GM18907 (cell line): Measurements from ENCODE around the gene GLB1L.
"Not testable (repeated sequence)": the region's sequence is repeated elsewhere in the genome, so short reads cannot be mapped to it uniquely, and the experiment has no call there.

Experiments used
- ATAC-seq: cut with Tn5 transposase; IDR thresholded peaks from one replicate; pipeline ENCODE4 v1.9.1; 2021; ENCODE audit warnings: mild to moderate bottlenecking, moderate library complexity; ENCODE audit not compliant: unreplicated experiment

The GLB1L gene

GRCh38 chr2:219245148-219245898, at the start of gene GLB1L, which contains the start of gene STK16:
Gene GLB1L (minus strand): TSS chr2:219245444. CDS start chr2:219243573, 1,871 bp downstream.
Gene STK16 (plus strand): TSS chr2:219245479. CDS start chr2:219246000, 521 bp downstream.
- peak; percentile 68 for ATAC-seq

- ATAC-seq: peak; percentile 93
Measured at GRCh38 chr2:219294356-219295351, 49.4 kb upstream of the GLB1L start.

GRCh38 chr2:219293736-219294231, 48.5 kb upstream of the GLB1L start:
- ATAC-seq: no peak

- ATAC-seq: no peak
Measured at GRCh38 chr2:219292616-219293015, 47.4 kb upstream of the GLB1L start.

GRCh38 chr2:219291910-219292490, 46.8 kb upstream of the GLB1L start:
- no peak for ATAC-seq

- ATAC-seq: no peak
Measured at GRCh38 chr2:219291394-219291793, 46.1 kb upstream of the GLB1L start.

- no peak for ATAC-seq
Measured at GRCh38 chr2:219290381-219291171, 45.3 kb upstream of the GLB1L start.

GRCh38 chr2:219289537-219290361, 44.5 kb upstream of the GLB1L start:
- no peak for ATAC-seq

GRCh38 chr2:219289195-219289536, 43.9 kb upstream of the GLB1L start:
- ATAC-seq: no peak

- ATAC-seq: no peak
Measured at GRCh38 chr2:219287580-219288265, 42.5 kb upstream of the GLB1L start.

GRCh38 chr2:219287116-219287440, 41.8 kb upstream of the GLB1L start:
- ATAC-seq: not testable (repeated sequence)

GRCh38 chr2:219286436-219287115, 41.3 kb upstream of the GLB1L start:
- ATAC-seq: no peak

GRCh38 chr2:219285894-219286425, 40.7 kb upstream of the GLB1L start:
- ATAC-seq: no peak

- ATAC-seq: no peak
Measured at GRCh38 chr2:219285373-219285735, 40.1 kb upstream of the GLB1L start.

GRCh38 chr2:219284501-219285372, 39.5 kb upstream of the GLB1L start:
- ATAC-seq: no peak

- no peak for ATAC-seq
Measured at GRCh38 chr2:219282943-219283581, 37.8 kb upstream of the GLB1L start.

GRCh38 chr2:219282375-219282774, 37.1 kb upstream of the GLB1L start:
- ATAC-seq: no peak
